IgD-negative memory B cell (primary cell): ENCODE measurements around the gene GALNT2. TPM values are rescaled to one million over a fixed set of nuclear protein-coding genes. Genes with fewer than 3 reads are reported as not detected.

Experiments
- H3K27ac Mint-ChIP-seq, 3 donors: one replicate each; pipeline ENCODE4 v1.8.0; 2020 to 2022; ENCODE audit warnings: mild to moderate bottlenecking in 3 of 3, mixed read lengths in 3 of 3, moderate library complexity in 1 of 3
- H3K27me3 Mint-ChIP-seq: one replicate; pipeline ENCODE4 v1.8.0; 2021; ENCODE audit warnings: mixed read lengths
- H3K36me3 Mint-ChIP-seq: one replicate; pipeline ENCODE4 v1.8.0; 2020; ENCODE audit warnings: mild to moderate bottlenecking, mixed read lengths
- H3K4me1 Mint-ChIP-seq, 3 donors: one replicate each; pipeline ENCODE4 v1.8.0; 2020 to 2022; ENCODE audit warnings: mixed read lengths in 3 of 3, mild to moderate bottlenecking in 1 of 3
- H3K4me3 Mint-ChIP-seq, 4 donors: one replicate each; pipeline ENCODE4 v1.8.0; 2020 to 2022; ENCODE audit warnings: mild to moderate bottlenecking in 4 of 4, mixed read lengths in 4 of 4, moderate library complexity in 3 of 4
- H3K9me3 Mint-ChIP-seq, 3 donors: one replicate each; pipeline ENCODE4 v1.8.0; 2020 to 2021; ENCODE audit warnings: mixed read lengths in 3 of 3, mild to moderate bottlenecking in 1 of 3
- polyA plus RNA-seq: library from polyadenylated mRNA; unstranded; fragments of 300-500 nt; fragmentation: Illumina TruSeq; gene quantifications from one replicate; pipeline ENCODE4 v1.2.3, GENCODE V29; 2021

The GALNT2 gene
- polyA plus RNA-seq, 1 donor from 2014 or later, result 15.8 TPM

DNA sequence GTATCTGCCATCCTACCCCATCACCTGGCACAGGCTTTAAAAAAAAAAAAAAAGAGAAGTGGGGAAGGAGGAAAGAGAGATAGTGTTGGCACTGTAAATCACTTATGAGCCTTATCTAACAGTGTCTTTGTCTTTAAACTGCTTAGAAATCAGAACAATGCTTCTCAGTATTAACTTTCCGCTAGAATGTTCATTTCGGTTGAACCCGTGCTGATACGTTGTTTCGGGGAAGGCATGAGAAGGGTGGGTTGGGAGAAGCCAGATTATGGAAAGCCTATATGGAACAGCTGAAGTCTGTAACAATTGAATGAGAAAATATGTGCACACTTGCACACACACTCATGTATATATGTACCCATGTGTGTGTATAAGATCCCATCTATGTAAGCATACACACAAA lies 170.8 kb downstream of the GALNT2 start:
- Mint-ChIP-seq H3K27ac (no peak overlapping the region), H3K27me3 (no peaks in the 10 kb centered on the region), H3K4me1 (peaks cover 0 to under 1% (median 0%) of the 10 kb centered on the region in 3 donors), H3K4me3 (no peak overlapping the region), H3K9me3 (no peaks in the 10 kb centered on the region), H3K36me3 (peaks cover 18% of the 10 kb centered on the region)

DNA sequence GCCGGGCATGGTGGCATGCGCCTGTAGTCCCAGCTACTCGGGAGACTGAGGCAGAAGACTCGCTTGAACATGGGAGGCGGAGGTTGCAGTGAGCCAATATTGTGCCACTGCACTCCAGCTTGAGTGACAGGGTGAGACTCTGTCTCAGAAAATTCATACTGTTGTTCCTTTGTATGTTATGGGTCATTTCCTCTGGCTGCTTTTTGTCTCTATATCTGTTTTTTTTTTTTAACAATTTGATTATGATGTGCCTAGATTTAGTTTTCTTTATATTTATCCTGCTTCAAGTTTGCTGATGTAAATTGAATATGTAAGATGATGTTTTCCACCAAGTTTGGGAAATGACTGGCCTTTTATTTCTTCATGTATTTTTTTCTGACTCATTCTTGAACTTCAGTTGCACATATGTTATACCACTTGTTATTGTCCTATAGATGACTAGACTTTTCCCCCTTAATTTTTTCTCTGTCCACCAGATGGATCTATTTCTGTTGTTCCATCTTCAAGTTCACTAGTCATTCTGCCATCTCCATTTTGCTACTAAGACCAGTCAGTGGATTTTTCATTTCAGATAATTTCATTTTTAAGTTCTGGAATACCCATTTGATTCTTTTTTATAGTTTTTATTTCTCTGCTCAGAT lies 173.5 kb downstream of the GALNT2 start:
- H3K4me3 Mint-ChIP-seq, result no peak overlapping the region
- peaks cover 19% of the 10 kb centered on the region for H3K36me3 Mint-ChIP-seq
- no peak overlapping the region for H3K27ac Mint-ChIP-seq
- H3K9me3 Mint-ChIP-seq, result no peaks in the 10 kb centered on the region
- no peaks in the 10 kb centered on the region for H3K27me3 Mint-ChIP-seq
- no peaks in the 10 kb centered on the region for H3K4me1 Mint-ChIP-seq

DNA sequence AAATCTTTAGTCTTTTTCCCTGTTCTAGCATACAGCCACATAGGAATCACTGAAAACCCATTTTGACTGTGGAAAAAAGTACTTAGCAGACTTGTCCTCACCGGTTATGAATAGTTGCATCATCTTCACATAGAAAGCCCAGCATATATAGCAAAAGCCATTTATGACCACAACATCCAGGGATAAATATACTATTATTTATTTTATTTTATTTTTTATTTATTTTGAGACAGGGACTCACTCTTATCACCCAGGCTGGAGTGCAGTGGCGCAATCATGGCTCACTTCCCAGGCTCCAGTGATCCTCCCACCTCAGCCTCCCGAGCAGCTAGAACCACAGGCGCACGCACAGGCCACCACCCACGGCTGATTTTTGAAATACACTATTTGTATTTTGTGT lies 175.3 kb downstream of the GALNT2 start:
- H3K4me3 Mint-ChIP-seq, result no peak overlapping the region
- no peaks in the 10 kb centered on the region for H3K27me3 Mint-ChIP-seq
- H3K36me3 Mint-ChIP-seq, result peaks cover 16% of the 10 kb centered on the region
- H3K27ac Mint-ChIP-seq, result no peak overlapping the region
- H3K9me3 Mint-ChIP-seq, result no peaks in the 10 kb centered on the region
- H3K4me1 Mint-ChIP-seq, result no peaks in the 10 kb centered on the region

DNA sequence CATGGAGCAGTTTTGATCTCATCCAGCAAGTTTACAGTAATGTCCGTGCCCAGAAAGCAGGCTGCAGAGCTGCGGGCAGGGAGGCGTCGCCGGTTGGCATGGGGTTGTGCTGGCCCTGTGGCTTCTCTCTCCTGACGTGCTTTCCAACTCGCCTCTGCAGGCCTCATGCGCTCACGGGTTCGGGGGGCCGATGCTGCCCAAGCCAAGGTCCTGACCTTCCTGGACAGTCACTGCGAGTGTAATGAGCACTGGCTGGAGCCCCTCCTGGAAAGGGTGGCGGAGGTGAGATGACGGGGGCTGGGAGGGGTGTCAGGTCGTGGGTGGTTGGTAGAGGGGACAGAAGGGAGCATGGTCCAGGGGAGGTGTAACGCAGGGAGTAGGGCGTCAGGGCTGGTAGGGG lies 176.1 kb downstream of the GALNT2 start:
- H3K4me1 Mint-ChIP-seq, result no peaks in the 10 kb centered on the region
- no peaks in the 10 kb centered on the region for H3K27me3 Mint-ChIP-seq
- H3K36me3 Mint-ChIP-seq, result peaks cover 12% of the 10 kb centered on the region
- H3K4me3 Mint-ChIP-seq, result no peak overlapping the region
- H3K9me3 Mint-ChIP-seq, result no peaks in the 10 kb centered on the region
- no peak overlapping the region for H3K27ac Mint-ChIP-seq

DNA sequence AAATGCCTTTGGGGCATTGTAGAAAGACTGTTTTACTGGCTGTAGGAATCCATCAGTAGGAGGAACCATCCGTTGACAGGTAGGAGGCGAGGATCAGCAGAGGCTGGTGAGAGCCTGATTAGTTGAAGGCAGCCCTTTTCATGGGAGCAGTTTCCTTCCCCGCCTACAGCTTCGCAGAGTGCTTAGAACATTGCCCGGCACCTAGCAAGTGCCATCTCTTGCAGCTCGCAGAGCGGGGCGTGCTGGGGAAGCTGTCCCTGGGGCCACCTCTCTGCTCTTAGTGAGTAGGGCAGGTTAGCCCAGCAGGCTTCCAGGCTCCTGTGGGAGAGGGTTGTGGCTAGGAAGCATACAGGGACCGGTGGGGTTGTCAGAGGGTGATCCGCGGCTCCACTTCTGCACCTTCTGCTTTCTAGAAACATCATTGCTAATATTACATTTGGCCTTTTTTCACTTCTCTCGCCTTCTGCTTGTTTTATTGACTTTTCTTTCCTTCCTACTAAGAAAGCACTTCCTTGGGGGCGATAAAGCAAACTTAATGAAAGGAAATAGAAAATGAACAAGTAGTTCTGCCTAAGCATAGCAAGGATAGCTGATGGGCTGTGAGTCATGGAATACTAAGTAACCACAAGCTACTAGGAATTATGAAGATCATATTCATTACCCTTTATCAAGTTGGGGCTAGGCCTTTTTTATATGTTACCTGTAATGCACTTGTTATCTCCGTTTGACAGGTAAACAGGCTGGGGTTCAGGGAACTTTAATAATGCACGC lies 176.7 kb downstream of the GALNT2 start:
- Mint-ChIP-seq H3K9me3 (no peaks in the 10 kb centered on the region), H3K27ac (no peak overlapping the region), H3K4me3 (no peak overlapping the region), H3K36me3 (peaks cover 12% of the 10 kb centered on the region), H3K4me1 (no peaks in the 10 kb centered on the region), H3K27me3 (no peaks in the 10 kb centered on the region)

DNA sequence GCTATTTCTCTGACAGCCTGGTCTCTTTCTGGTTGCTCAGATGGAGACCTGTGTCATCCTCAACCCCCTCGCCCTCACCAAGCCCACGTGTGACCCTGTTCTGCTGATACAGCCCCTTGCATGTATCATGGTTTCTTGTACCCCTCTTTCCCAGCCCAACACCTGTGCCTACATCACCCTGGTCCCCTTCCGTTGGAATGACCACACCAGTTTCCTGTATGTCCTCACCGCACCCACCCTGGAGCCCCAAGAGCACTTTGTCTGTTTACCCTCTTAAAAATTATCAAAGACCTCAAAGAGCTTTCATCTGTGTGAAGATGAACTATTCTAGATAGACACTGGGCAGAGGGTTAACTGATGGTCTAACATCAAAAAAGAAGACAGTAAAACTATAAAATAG lies 179.5 kb downstream of the GALNT2 start:
- no peak overlapping the region for H3K4me3 Mint-ChIP-seq
- no peak overlapping the region for H3K27ac Mint-ChIP-seq
- peaks cover 12% of the 10 kb centered on the region for H3K36me3 Mint-ChIP-seq
- no peaks in the 10 kb centered on the region for H3K27me3 Mint-ChIP-seq
- H3K9me3 Mint-ChIP-seq, result no peaks in the 10 kb centered on the region
- peaks cover under 1 to 9% (median 6%) of the 10 kb centered on the region in 3 donors for H3K4me1 Mint-ChIP-seq

DNA sequence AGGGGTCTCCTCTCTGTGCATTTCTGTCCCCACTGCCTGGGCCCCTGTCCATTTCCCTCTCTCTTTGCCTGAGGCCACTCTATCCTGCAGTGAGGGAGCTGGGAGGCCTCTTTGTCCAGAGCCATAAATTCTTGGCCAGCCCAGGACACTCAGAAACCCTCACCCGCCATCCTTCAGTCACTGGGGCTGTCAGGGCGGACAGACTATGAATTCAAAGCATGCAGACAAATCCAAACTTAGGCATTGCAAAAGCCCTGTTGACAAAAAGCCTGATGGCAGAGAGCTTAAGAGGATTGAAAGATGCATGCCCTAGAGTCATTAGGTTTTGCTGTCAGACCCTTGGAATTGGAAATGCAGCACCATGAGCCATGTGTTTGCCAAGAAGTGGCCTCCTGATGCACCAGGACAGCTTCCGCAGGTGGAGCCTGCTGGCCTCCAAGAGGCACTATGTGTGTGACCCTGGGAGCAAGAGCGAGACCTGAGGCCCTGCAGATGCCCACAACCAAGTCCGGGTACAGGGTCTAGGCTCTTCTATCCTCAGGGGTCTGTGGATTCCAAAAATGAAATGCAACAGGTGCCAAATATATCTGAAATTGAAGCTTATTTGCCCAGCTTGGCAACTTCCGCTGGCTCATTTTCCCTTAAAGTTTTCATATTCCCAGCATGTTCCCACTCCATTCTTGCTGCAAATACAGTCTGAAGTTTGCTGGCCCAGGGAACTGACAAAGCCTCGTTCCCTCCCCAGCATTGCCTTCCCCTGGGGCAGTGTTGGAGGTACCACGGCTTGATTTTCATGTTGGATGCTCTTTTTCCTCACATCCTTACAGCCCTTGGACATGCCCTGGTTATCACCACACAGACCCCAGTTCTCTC lies 181.2 kb downstream of the GALNT2 start:
- H3K4me1 Mint-ChIP-seq, result peaks cover 8 to 12% (median 11%) of the 10 kb centered on the region in 3 donors
- H3K9me3 Mint-ChIP-seq, result no peaks in the 10 kb centered on the region
- H3K4me3 Mint-ChIP-seq, result no peak overlapping the region
- H3K27me3 Mint-ChIP-seq, result no peaks in the 10 kb centered on the region
- H3K27ac Mint-ChIP-seq, result no peak overlapping the region
- H3K36me3 Mint-ChIP-seq, result peaks cover 15% of the 10 kb centered on the region

DNA sequence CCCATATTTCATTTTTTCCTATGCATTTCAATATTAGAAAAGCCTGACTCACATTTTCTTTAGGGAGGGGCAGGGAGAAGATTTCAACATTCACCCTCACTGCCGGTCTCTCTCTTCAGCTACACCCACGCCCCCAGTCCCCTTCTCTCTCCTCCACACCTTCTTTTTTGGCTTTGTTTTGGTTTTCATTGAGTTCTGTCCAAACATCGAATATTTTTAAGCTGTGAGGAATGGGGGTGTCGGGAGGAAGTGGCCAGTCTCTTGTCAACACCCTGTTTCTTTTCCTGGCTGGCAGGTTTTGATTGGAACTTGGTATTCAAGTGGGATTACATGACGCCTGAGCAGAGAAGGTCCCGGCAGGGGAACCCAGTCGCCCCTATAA lies 181.8 kb downstream of the GALNT2 start:
- peaks cover 15% of the 10 kb centered on the region for H3K36me3 Mint-ChIP-seq
- no peak overlapping the region for H3K27ac Mint-ChIP-seq
- H3K4me1 Mint-ChIP-seq, result peaks cover 10 to 12% (median 11%) of the 10 kb centered on the region in 3 donors
- H3K27me3 Mint-ChIP-seq, result no peaks in the 10 kb centered on the region
- H3K9me3 Mint-ChIP-seq, result no peaks in the 10 kb centered on the region
- no peak overlapping the region for H3K4me3 Mint-ChIP-seq

DNA sequence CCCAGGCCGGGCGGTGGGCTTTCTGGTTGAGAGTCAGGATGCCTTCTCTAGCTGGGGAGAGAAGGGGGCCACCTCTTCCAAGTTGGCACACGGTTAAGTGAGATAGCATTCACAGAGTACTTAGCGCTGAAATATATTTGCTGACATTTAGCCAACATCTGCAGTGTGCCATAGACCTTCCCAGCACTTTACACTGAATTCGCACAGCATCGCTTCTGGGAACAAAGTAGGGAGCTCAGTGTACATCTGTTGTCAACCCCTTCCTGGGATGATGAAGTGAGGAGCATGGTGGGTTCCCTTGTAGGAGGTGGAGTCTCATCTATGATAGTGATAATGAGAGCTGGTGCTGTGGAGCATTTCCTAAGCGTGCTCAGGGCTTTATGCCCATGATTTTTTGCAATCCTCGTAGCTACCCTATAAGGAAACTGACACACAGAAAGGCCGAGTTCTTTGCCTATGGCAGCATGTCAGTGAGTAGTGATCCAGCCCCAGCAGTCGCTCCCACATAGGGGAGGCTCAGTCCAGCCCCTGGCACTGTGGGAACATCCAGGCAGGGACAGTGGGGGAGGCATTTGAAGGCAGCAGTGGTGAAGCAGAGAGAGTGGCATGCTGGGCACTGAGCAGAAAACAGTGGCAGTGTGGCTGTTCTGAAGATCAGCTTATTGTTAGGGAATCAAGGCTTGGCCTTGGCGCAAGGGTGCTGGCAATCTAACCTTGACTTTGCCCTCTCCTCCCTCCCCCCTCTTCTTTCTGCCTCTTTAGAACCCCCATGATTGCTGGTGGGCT lies 182.8 kb downstream of the GALNT2 start:
- Mint-ChIP-seq H3K36me3 (peaks cover 15% of the 10 kb centered on the region), H3K4me1 (peaks cover 10 to 12% (median 11%) of the 10 kb centered on the region in 3 donors), H3K4me3 (no peak overlapping the region), H3K27me3 (no peaks in the 10 kb centered on the region), H3K9me3 (no peaks in the 10 kb centered on the region), H3K27ac (peak overlapping the region in 2 of 3 donors; percentile 59 to 63)

DNA sequence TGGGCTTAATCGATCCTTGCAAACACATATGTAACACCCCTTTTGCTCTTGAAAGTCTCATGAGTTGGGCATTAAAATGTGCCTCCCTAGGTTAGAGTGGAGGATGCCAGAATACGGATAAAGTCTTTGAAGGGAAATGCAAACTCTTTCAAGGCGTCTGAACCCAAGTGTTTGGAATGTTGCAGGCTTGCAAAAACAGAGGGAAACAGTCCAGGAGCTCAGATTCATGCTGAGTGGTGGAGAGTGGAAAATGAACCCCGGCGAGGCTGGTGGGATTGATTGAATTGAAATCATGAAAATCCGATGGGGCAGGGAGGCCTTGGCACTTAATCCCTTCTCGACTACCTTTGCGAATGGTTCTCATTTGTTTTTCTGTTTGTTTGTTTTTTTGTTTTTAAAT lies 183.6 kb downstream of the GALNT2 start:
- Mint-ChIP-seq H3K36me3 (peaks cover 18% of the 10 kb centered on the region), H3K4me1 (peaks cover 10 to 12% (median 11%) of the 10 kb centered on the region in 3 donors), H3K27me3 (no peaks in the 10 kb centered on the region), H3K4me3 (no peak overlapping the region), H3K9me3 (no peaks in the 10 kb centered on the region), H3K27ac (no peak overlapping the region)

DNA sequence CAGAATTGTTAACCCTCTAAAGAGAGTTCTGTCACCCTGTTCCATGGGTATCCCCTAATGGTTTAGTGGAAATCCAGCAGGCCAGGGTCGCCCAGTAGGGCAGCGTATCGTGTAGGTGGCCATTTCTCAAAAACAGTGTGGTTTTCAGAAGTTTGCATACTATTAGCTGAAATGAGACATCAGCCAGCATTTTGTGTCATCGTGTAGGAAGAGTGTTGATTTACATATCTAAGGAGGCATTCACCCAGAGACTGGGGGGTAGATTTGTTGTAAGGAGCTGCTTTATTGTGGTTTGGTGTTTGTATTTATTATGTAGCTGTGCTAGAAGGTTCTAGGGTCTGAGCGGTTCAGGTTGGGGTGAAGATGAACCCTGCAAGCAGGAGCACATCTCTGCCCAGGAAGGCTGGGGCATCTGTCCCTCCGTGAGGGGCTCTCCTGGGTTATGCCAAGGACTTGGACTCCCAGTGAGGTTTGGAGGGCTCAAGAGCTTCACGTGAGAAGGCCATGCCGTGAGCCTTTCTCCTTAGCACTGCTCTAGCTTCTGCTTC lies 184.7 kb downstream of the GALNT2 start:
- H3K36me3 Mint-ChIP-seq, result peaks cover 18% of the 10 kb centered on the region
- no peaks in the 10 kb centered on the region for H3K27me3 Mint-ChIP-seq
- no peaks in the 10 kb centered on the region for H3K9me3 Mint-ChIP-seq
- H3K27ac Mint-ChIP-seq, result peak overlapping the region in 1 of 3 donors; percentile 21
- no peak overlapping the region for H3K4me3 Mint-ChIP-seq
- peaks cover 10 to 12% (median 11%) of the 10 kb centered on the region in 3 donors for H3K4me1 Mint-ChIP-seq

DNA sequence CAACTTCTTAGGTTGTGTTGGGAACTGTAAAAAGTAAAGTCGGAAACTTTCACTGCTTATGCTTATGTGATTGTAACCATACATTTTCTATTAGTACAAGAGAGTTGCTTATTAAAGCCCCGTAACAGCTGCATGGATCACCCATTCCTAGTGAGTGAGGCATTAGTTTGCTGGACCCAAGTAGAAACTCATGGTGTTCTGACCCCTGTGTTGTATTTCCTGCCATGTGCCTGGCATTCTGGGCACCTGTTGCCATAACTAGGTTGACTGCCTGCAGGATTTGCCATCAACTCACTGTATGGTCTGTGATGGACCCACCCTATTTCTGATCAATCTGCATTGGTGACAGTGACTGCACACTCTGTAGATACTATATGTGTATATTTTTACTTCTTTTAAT lies 186.1 kb downstream of the GALNT2 start:
- Mint-ChIP-seq H3K4me1 (peaks cover 10 to 12% (median 11%) of the 10 kb centered on the region in 3 donors), H3K9me3 (peaks cover 0 to 2% (median 0%) of the 10 kb centered on the region in 3 donors), H3K27me3 (no peaks in the 10 kb centered on the region), H3K27ac (no peak overlapping the region), H3K4me3 (no peak overlapping the region), H3K36me3 (peaks cover 23% of the 10 kb centered on the region)

DNA sequence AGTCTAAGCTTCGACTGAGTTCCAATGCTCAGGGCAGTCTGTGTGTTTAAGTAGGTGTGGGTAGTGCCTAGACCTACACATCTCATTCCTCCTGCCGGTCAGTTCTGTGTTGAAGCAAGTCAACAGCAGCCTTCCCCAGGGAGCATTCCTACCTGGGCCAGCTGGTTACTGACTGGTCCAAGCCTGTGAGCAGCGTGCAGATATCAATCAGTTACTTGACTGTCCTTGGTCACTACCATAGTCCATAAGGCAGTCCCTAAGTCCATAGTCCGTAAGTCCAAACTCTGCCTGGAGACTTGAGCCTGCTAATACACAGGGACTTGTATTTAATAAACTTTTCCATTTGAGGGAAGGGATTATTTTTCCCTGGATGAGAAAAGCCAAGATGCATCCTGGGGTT lies 187.2 kb downstream of the GALNT2 start:
- no peak overlapping the region for H3K27ac Mint-ChIP-seq
- no peak overlapping the region for H3K4me3 Mint-ChIP-seq
- H3K4me1 Mint-ChIP-seq, result peaks cover 10 to 12% (median 11%) of the 10 kb centered on the region in 3 donors
- peaks cover 0 to 3% (median 0%) of the 10 kb centered on the region in 3 donors for H3K9me3 Mint-ChIP-seq
- H3K27me3 Mint-ChIP-seq, result no peaks in the 10 kb centered on the region
- peaks cover 30% of the 10 kb centered on the region for H3K36me3 Mint-ChIP-seq

DNA sequence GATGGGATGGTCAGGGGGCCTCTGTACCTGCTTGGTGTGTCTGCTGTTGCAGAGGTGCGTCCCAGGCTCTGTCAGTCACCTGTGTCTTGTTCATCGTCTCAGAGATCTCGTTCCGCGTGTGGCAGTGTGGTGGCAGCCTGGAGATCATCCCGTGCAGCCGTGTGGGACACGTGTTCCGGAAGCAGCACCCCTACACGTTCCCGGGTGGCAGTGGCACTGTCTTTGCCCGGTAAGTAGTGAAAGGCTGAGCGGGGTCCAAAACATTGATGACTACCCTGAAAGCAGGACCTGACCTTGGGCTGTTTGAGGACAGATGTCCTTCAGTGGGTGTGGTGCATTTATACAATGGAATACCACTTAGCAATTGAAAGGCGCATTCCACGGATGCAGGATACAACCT lies 188.1 kb downstream of the GALNT2 start:
- H3K4me3 Mint-ChIP-seq, result no peak overlapping the region
- H3K9me3 Mint-ChIP-seq, result peaks cover 0 to 3% (median 0%) of the 10 kb centered on the region in 3 donors
- H3K36me3 Mint-ChIP-seq, result peaks cover 29% of the 10 kb centered on the region
- peaks cover 10 to 12% (median 11%) of the 10 kb centered on the region in 3 donors for H3K4me1 Mint-ChIP-seq
- H3K27me3 Mint-ChIP-seq, result no peaks in the 10 kb centered on the region
- H3K27ac Mint-ChIP-seq, result no peak overlapping the region
